PFSK-1 (cell line): Measurements from ENCODE around the gene PPM1H.

Source experiments
- FOXP2 ChIP-seq: optimal IDR thresholded peaks from 2 replicates; pipeline ENCODE3; 2011; ENCODE audit warnings: borderline replicate concordance, control low read depth, inconsistent platforms; ENCODE audit not compliant: insufficient read depth; ENCODE audit errors: extremely low read length, extremely low read depth
- POLR2AphosphoS5 ChIP-seq: IDR thresholded peaks from 2 replicates; pipeline ENCODE4 v1.6.1; 2012; ENCODE audit warnings: low read depth, mild to moderate bottlenecking, control low read depth, low read length, moderate library complexity
- REST ChIP-seq, 2 experiments: IDR thresholded peaks; 2 replicates each; pipeline versions ENCODE4 v1.6.1 to v1.8.0; 2011 to 2012; ENCODE audit warnings: low read depth in 2 of 2, low read length in 2 of 2, control low read depth in 1 of 2, inconsistent platforms in 1 of 2, mild to moderate bottlenecking in 1 of 2, moderate library complexity in 1 of 2; ENCODE audit not compliant: insufficient read depth in 1 of 2
- SIN3A ChIP-seq: IDR thresholded peaks from 2 replicates; pipeline ENCODE4 v1.6.1; 2012; ENCODE audit warnings: mild to moderate bottlenecking, low read length, moderate library complexity, borderline replicate concordance; ENCODE audit not compliant: insufficient read depth
- TAF1 ChIP-seq: IDR thresholded peaks from 2 replicates; pipeline ENCODE4 v1.6.1; 2012; ENCODE audit warnings: low read length, control low read depth, borderline replicate concordance; ENCODE audit not compliant: insufficient read depth

PPM1H gene

GRCh38 chr12:62976110-62976662 is 41.2 kb upstream of the PPM1H start:
- TF ChIP-seq REST (IDR thresholded peaks at IDR 0.05; ENCODE audit: insufficient read depth in 1 of 2, low read depth in 2 of 2, low read length in 2 of 2) (no peak), TAF1 (no peak), SIN3A (no peak), POLR2AphosphoS5 (no peak), FOXP2 (no peak)

- no peak for TF ChIP-seq POLR2AphosphoS5
- no peak for TF ChIP-seq SIN3A
- TF ChIP-seq TAF1: no peak
- no peak for TF ChIP-seq FOXP2
Observed at GRCh38 chr12:62971769-62972525, 37.0 kb upstream of the PPM1H start.

GRCh38 chr12:62969695-62970094 is 34.7 kb upstream of the PPM1H start:
- no peak for TF ChIP-seq TAF1
- no peak for TF ChIP-seq FOXP2
- no peak for TF ChIP-seq POLR2AphosphoS5
- TF ChIP-seq REST (IDR thresholded peaks at IDR 0.05; ENCODE audit: insufficient read depth in 1 of 2, low read depth in 2 of 2, low read length in 2 of 2): no peak
- TF ChIP-seq SIN3A: no peak

GRCh38 chr12:62967701-62968100 is 32.8 kb upstream of the PPM1H start:
- TF ChIP-seq POLR2AphosphoS5 (no peak), SIN3A (no peak), FOXP2 (no peak), TAF1 (no peak), REST (IDR thresholded peaks at IDR 0.05; ENCODE audit: insufficient read depth in 1 of 2, low read depth in 2 of 2, low read length in 2 of 2) (no peak)

GRCh38 chr12:62966990-62967506 is 32.1 kb upstream of the PPM1H start:
- TF ChIP-seq SIN3A: no peak
- TF ChIP-seq FOXP2: no peak
- no peak for TF ChIP-seq POLR2AphosphoS5
- no peak for TF ChIP-seq REST (IDR thresholded peaks at IDR 0.05; ENCODE audit: insufficient read depth in 1 of 2, low read depth in 2 of 2, low read length in 2 of 2)
- no peak for TF ChIP-seq TAF1
